ENCODE results near the gene PADI4. TPM values are rescaled to one million over a fixed set of nuclear protein-coding genes. Genes with fewer than 3 reads are reported as not detected.

Gene PADI4
- total RNA-seq, 2 experiments from 2014 or later, result 1.5 to 1.8 TPM

DNA sequence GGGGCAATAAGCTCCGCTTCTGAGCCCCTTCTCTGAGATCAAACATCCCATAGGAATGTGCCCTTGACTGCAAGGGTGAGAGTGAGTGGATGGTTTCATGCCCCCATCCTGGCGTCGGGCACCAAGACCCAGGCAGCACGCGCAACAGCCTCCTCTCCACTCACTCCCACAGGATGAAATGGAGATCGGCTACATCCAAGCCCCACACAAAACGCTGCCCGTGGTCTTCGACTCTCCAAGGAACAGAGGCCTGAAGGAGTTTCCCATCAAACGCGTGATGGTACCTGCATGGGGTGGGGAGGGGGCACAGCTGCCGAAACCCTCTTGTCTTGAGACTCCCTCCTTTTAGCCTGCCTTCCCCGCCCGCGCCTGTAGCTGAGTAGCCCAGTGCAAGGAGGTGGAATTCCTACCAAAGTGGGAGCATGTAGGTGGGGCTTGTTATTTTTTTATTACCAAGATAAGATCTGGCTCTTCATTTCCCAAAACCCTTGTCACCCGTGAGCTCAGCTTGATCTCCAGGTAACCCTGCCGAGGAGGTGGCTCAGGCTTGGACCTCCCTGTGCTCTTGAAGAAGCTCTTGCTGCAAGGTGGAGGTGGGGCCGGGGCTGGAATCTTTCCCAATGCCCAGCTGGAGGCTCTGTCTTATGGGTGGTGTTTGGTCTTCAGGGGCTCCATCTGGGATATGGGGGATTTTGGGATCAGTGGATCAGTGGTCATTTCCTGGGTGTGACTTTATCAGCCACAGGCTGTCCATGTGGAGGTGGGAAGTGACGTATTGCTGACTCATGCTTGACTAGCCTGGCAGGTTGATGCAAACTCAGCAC, 40.0 kb downstream of the PADI4 start:
- H3K9me3 Mint-ChIP-seq, result peaks cover 8% of the 10 kb centered on the region
- no peak overlapping the region for H3K4me3 Mint-ChIP-seq
- peaks cover 1% of the 10 kb centered on the region for H3K36me3 Mint-ChIP-seq (ENCODE audit: low read depth)
- DNase-seq, result no peak
- CTCF ChIA-PET, result no interaction called here
- peaks cover 10% of the 10 kb centered on the region for H3K4me1 Mint-ChIP-seq (ENCODE audit: low read depth)
- intact Hi-C loops (cut with micrococcal nuclease), result no loop called here
- peaks cover 2% of the 10 kb centered on the region for H3K27me3 Mint-ChIP-seq (ENCODE audit: low read depth)
- H3K27ac Mint-ChIP-seq, result no peak overlapping the region

DNA sequence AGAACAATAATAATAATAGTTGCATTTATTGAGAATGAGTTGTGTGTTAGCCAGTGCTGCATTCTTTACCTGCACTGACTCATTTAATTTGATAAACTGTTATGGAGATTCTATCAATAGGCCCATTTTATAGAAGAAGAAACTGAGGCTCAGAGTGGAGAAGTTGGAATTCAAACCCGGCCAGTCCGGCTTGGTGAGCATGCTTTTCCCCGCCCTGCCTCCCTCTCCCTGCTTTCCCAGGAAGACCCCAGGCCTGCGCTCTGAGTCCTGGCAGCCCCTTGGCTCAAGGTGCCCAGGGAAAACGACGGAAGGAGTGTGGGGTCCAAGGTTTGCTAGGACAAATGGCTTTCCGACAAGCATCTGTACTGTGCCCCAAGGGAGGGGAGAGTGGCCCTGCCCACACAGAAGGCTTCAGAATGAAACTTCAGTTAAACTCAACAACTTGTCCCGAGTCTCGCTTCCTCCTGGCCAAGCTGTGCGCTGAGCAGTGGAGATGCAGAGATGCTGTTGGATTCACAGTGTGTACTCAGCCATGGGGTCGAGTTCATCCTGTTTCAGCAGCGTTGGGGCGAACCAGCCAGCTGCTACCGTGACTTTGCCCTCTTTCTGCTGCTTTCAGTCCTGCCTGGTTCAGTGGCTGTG, 40.7 kb downstream of the PADI4 start:
- DNase-seq, result no peak
- intact Hi-C loops (cut with micrococcal nuclease), result no loop called here
- Mint-ChIP-seq H3K27ac (no peak overlapping the region), H3K9me3 (peaks cover 4% of the 10 kb centered on the region), H3K27me3 (ENCODE audit: low read depth) (peaks cover 2% of the 10 kb centered on the region), H3K4me3 (no peak overlapping the region), H3K4me1 (ENCODE audit: low read depth) (peaks cover 10% of the 10 kb centered on the region), H3K36me3 (ENCODE audit: low read depth) (peaks cover 1% of the 10 kb centered on the region)
- CTCF ChIA-PET, result no interaction called here

DNA sequence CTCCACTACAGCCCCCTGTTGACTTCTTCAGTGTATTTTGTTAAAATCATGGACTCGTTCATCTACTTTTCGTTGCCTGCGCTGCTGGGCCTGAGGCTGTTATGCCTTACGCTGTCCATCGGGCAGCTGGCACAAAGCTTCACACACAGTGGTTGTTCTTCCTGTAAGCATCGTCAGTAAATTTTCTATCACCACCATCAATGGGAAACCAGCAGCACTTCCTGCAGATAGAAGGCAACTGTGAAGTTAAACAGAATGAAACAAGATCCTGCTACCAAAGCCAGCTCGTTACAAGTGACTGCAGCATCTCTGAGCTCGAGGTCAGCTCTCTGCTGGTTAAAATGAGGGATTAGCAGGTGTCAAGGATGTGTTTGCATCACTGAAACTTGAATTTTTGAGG, 42.1 kb downstream of the PADI4 start:
- peaks cover 10% of the 10 kb centered on the region for H3K4me1 Mint-ChIP-seq (ENCODE audit: low read depth)
- H3K4me3 Mint-ChIP-seq, result no peak overlapping the region
- H3K9me3 Mint-ChIP-seq, result no peaks in the 10 kb centered on the region
- intact Hi-C loops (cut with micrococcal nuclease), result no loop called here
- peaks cover 2% of the 10 kb centered on the region for H3K27me3 Mint-ChIP-seq (ENCODE audit: low read depth)
- no peaks in the 10 kb centered on the region for H3K36me3 Mint-ChIP-seq (ENCODE audit: low read depth)
- CTCF ChIA-PET, result interaction anchor here (0.7 kb wide), 1 partner anchor 49 kb away, joined by 4 read pairs; no protein-coding TSS in a partner anchor
- no peak overlapping the region for H3K27ac Mint-ChIP-seq
- no peak for DNase-seq

DNA sequence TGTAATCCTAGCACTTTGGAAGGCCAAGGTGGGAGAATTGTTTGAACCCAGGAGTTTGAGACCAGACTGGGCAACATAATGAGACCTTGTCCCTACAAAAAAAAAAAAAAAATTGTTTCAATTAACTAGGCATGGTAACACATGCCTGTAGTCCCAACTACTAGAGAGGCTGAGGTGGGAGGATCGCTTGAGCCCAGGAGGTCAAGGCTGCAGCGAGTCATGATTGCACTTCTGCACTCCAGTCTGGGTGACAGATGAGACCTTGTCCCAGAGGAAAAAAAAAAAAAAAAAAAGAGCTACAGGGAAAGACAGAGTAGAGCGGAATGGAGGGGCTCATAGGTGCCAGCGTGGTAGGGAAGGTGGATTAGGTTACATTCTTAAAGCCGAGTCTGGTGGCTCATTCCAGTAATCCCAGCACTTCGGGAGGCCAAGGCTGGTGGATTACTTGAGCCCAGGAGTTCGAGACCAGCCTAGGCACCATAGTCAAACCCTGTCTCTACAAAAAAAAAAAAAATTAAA, 43.0 kb downstream of the PADI4 start:
- CTCF ChIA-PET, result interaction anchor here (0.6 to 0.7 kb wide), 2 partner anchors 48 to 116 kb away, joined by 3 to 4 read pairs; no protein-coding TSS in a partner anchor
- no peak for DNase-seq
- no peak overlapping the region for H3K27ac Mint-ChIP-seq
- H3K27me3 Mint-ChIP-seq (ENCODE audit: low read depth), result peaks cover 2% of the 10 kb centered on the region
- no peaks in the 10 kb centered on the region for H3K9me3 Mint-ChIP-seq
- H3K36me3 Mint-ChIP-seq (ENCODE audit: low read depth), result no peaks in the 10 kb centered on the region
- intact Hi-C loops (cut with micrococcal nuclease), result no loop called here
- peaks cover 14% of the 10 kb centered on the region for H3K4me1 Mint-ChIP-seq (ENCODE audit: low read depth)
- no peak overlapping the region for H3K4me3 Mint-ChIP-seq

DNA sequence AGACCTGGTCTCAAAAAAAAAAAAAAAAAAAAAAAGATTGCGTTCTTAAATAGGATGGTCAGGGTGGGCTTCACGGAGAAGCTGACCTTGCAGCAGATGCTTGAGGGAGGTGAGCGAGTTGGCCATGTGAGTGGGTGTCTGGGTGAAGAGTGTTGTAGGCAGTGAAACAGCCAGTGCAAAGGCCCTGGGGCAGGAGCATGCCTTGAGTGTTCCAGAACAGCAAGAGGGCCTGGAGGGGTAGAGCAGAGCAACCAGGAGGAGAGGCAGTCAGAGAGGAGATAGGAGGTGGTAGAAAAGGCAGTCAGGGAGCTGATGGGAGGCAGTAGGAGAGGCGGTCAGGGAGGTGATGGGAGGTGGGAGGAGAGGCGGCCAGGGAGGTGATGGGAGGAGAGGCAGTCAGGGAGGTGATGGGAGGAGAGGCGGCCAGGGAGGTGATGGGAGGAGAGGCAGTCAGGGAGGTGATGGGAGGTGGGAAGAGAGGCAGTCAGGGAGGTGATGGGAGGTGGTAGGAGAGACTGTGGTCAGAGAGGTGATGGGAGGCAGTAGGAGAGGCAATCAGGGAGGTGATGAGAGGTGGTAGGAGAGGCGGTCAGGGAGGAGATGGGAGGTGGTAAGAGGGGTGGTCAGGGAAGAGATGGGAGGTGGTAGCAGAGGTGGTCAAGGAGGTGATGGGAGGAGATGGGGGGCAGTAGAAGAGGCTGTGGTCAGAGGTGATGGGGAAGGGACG, 43.8 kb downstream of the PADI4 start:
- intact Hi-C loops (cut with micrococcal nuclease), result no loop called here
- Mint-ChIP-seq H3K36me3 (ENCODE audit: low read depth) (no peaks in the 10 kb centered on the region), H3K27me3 (ENCODE audit: low read depth) (peaks cover 2% of the 10 kb centered on the region), H3K4me1 (ENCODE audit: low read depth) (peaks cover 22% of the 10 kb centered on the region), H3K4me3 (no peak overlapping the region), H3K9me3 (no peaks in the 10 kb centered on the region), H3K27ac (no peak overlapping the region)
- no peak for DNase-seq
- CTCF ChIA-PET, result no interaction called here

DNA sequence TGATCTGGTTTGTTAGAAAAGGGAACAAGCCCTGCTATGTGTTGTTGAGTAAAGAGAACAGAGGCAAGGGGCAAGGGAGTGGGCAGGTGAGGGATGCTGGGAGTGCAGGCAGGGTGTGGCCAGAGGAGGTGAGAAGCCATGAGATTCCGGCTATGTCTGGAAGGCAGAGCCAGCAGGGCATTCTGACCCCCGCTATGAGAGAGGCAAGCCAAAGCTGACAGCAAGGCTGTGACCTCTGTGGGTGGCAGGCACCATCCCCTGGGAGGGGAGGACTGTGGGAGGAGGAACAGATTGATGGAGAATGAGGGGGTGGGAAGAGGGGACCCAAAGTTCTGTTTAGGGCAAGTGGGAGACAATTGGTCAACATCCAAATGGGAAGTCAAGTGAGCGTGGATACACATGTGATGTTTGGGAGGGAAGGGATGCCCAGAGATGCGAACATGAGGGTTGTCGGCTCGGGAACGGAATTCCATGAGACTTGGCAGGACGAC, 44.5 kb downstream of the PADI4 start:
- peaks cover 23% of the 10 kb centered on the region for H3K4me1 Mint-ChIP-seq (ENCODE audit: low read depth)
- no peak overlapping the region for H3K27ac Mint-ChIP-seq
- H3K4me3 Mint-ChIP-seq, result no peak overlapping the region
- H3K27me3 Mint-ChIP-seq (ENCODE audit: low read depth), result peaks cover 2% of the 10 kb centered on the region
- H3K36me3 Mint-ChIP-seq (ENCODE audit: low read depth), result no peaks in the 10 kb centered on the region
- H3K9me3 Mint-ChIP-seq, result no peaks in the 10 kb centered on the region
- intact Hi-C loops (cut with micrococcal nuclease), result no loop called here
- no peak for DNase-seq
- CTCF ChIA-PET, result no interaction called here

DNA sequence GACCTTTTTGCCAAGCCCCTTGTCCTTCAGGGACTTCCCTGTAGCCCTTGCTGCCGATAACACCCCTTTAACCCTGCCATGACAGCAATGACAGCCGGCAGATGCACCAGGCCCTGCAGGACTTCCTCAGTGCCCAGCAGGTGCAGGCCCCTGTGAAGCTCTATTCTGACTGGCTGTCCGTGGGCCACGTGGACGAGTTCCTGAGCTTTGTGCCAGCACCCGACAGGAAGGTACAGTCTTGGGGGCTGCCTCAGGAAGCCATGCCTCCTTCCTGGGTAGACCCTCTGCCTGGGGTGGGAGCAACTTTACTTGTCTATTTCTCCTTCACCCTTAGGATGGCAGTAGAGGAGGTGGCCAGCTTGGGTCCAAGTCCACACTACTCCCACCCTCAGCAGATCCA, 47.9 kb downstream of the PADI4 start:
- CTCF ChIA-PET, result interaction anchor here (0.6 to 1.0 kb wide), 4 partner anchors 20 to 305 kb away, joined by 3 to 4 read pairs (median 3); no protein-coding TSS in a partner anchor
- peaks cover 12% of the 10 kb centered on the region for H3K4me1 Mint-ChIP-seq (ENCODE audit: low read depth)
- peak overlapping the region; percentile 65 for H3K4me3 Mint-ChIP-seq
- H3K9me3 Mint-ChIP-seq, result no peaks in the 10 kb centered on the region
- intact Hi-C loops (cut with micrococcal nuclease), result no loop called here
- H3K36me3 Mint-ChIP-seq (ENCODE audit: low read depth), result no peaks in the 10 kb centered on the region
- peak overlapping the region; percentile 67 for H3K27ac Mint-ChIP-seq
- peaks cover 2% of the 10 kb centered on the region for H3K27me3 Mint-ChIP-seq (ENCODE audit: low read depth)
- peak; percentile 55 for DNase-seq

DNA sequence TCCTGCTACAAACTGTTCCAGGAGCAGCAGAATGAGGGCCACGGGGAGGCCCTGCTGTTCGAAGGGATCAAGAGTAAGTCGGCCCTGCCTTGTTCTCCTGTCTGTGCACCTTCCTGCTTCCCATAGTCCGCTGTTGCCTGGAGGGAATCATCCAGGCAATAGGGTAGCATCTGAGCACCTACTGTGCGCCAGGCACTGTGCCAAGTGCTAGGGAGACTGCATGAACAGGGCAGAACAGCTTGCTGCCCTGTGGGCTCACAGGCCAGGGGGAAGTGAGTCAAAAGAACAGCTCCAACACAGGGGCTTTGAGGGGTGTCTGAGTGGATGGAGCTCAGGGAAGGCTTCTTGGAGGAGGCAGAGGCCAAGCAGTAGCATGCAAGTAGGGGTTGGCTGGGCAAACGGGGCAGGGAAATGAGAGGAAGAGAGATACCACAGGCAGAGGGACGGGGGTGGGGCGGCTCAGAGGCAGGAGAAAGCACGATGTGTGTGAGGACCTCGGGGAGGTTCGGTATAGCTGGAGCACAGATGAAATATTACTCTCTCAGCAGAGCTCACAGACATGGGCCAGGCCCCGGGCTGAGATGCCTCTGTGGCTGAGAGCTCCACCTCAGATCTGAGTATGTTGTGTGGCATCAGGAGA, 48.5 kb downstream of the PADI4 start:
- peak; percentile 57 for DNase-seq
- Mint-ChIP-seq H3K27me3 (ENCODE audit: low read depth) (peaks cover 2% of the 10 kb centered on the region), H3K27ac (peak overlapping the region; percentile 59), H3K36me3 (ENCODE audit: low read depth) (no peaks in the 10 kb centered on the region), H3K4me3 (peak overlapping the region; percentile 65), H3K9me3 (no peaks in the 10 kb centered on the region), H3K4me1 (ENCODE audit: low read depth) (peaks cover 12% of the 10 kb centered on the region)
- CTCF ChIA-PET, result interaction anchor here (0.6 to 0.8 kb wide), 2 partner anchors 20 to 305 kb away, joined by 3 read pairs; no protein-coding TSS in a partner anchor
- intact Hi-C loops (cut with micrococcal nuclease), result no loop called here

DNA sequence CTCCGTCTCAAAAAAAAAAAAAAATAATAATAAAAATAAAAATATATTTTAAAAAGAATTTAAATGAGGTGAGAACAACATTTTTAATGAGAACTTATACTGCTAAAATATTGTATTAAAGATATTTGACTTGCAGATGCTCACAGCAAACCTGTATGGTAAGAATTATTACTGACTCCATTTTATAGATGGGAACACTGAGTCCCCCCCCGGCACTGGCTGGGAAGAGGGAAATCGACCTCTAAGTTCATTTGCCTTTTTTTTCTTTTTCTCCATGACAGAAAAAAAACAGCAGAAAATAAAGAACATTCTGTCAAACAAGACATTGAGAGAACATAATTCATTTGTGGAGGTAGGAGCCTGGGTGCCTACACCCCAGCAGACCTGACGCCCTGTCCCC, 50.6 kb downstream of the PADI4 start:
- Mint-ChIP-seq H3K36me3 (ENCODE audit: low read depth) (no peaks in the 10 kb centered on the region), H3K4me3 (no peak overlapping the region), H3K27ac (no peak overlapping the region), H3K9me3 (no peaks in the 10 kb centered on the region), H3K4me1 (ENCODE audit: low read depth) (peaks cover 12% of the 10 kb centered on the region), H3K27me3 (ENCODE audit: low read depth) (no peaks in the 10 kb centered on the region)
- no peak for DNase-seq
- CTCF ChIA-PET, result no interaction called here
- intact Hi-C loops (cut with micrococcal nuclease), result no loop called here

DNA sequence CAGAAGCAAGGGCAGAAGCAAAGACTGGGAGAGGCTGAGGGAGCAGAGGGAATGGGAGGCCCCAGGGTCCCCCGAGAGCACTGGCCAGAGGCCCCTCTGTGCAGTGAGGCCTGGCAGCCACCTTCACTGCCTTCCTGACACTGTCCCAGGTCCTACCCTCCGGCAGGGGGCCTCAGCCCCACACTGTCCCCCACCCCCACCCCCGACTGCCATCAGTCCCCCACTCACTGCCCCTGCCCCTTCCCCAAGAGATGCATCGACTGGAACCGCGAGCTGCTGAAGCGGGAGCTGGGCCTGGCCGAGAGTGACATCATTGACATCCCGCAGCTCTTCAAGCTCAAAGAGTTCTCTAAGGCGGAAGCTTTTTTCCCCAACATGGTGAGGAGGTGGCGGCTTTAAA, 51.0 kb downstream of the PADI4 start:
- Mint-ChIP-seq H3K9me3 (no peaks in the 10 kb centered on the region), H3K36me3 (ENCODE audit: low read depth) (no peaks in the 10 kb centered on the region), H3K27ac (no peak overlapping the region), H3K27me3 (ENCODE audit: low read depth) (no peaks in the 10 kb centered on the region), H3K4me1 (ENCODE audit: low read depth) (peaks cover 12% of the 10 kb centered on the region), H3K4me3 (no peak overlapping the region)
- intact Hi-C loops (cut with micrococcal nuclease), result no loop called here
- DNase-seq, result no peak
- CTCF ChIA-PET, result no interaction called here

DNA sequence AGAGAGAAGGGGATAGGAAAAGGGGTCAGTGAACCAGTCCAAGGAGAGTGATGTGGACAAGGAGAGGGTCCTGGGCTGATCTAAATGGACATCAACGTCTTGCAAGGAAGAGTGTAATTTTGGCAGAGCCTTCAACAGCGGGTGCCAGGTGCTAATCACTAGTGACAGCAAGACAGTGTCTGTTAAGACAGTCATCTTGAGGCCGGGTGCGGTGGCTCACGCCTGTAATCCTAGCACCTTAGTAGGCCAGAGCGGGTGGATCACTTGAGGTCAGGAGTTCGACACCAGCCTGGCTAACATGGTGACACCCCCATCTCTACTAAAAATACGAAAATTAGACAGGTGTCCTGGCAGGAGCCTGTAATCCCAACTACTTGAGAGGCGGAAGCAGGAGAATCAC, 51.8 kb downstream of the PADI4 start:
- intact Hi-C loops (cut with micrococcal nuclease), result no loop called here
- Mint-ChIP-seq H3K27me3 (ENCODE audit: low read depth) (no peaks in the 10 kb centered on the region), H3K9me3 (no peaks in the 10 kb centered on the region), H3K4me3 (no peak overlapping the region), H3K36me3 (ENCODE audit: low read depth) (no peaks in the 10 kb centered on the region), H3K4me1 (ENCODE audit: low read depth) (peaks cover 12% of the 10 kb centered on the region), H3K27ac (no peak overlapping the region)
- no peak for DNase-seq
- CTCF ChIA-PET, result no interaction called here

All from activated naive CD4-positive, alpha-beta T cell treated with anti-CD3 and anti-CD28 coated beads for 36 hours (primary cell).